SKM-1 treated with dmso at 0.1 percent for 144 hours (cell line): ENCODE measurements around the gene CPXM1.
"Not testable (repeated sequence)": the region's sequence is repeated elsewhere in the genome, so short reads cannot be mapped to it uniquely, and the experiment has no call there.

ENCODE experiments used
- DNase-seq: peaks from one replicate; lab custom pipeline; 2025; ENCODE audit not compliant: unreplicated experiment; lab: John Stamatoyannopoulos, UW

The CPXM1 gene

GRCh38 chr20:2770091-2770490 lies 30.3 kb downstream of the CPXM1 start:
- DNase-seq = not testable (repeated sequence)

- DNase-seq = no peak
These were observed 31.8 kb downstream of the CPXM1 start for GRCh38 chr20:2768632-2769015.

GRCh38 chr20:2767768-2768631 lies 32.4 kb downstream of the CPXM1 start:
- no peak for DNase-seq

- no peak for DNase-seq
These were observed 37.2 kb downstream of the CPXM1 start for GRCh38 chr20:2763186-2763585.

DNA sequence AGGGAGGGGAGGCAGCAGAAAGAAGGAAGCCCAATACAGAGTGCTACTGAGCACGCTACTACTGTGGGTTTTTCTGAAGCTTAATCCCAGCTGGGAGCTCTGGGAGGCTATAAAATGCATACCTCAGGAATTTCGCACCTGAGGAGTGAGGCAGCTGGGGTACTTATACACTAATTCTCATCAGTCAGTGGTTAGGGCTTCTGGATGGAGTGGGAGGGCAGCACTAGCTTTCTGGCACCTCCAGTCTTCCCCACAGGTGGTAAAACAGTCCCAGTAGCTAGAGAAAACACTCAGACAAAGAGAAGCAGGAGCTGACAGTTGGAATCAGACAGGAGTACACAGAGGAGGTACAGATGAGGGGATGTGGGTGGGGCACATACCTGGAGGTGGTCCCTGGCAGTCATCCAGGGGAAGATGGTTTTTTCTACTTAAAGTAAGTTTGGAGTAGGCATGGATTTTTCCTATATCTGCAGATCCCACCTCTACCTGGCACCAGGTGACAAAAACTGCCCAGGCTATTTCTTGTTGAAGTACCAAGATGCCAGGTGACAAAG lies 37.8 kb downstream of the CPXM1 start:
- no peak for DNase-seq

GRCh38 chr20:2761885-2762284 lies 38.5 kb downstream of the CPXM1 start:
- DNase-seq = no peak

GRCh38 chr20:2760952-2761305 lies 39.5 kb downstream of the CPXM1 start:
- DNase-seq = no peak

DNA sequence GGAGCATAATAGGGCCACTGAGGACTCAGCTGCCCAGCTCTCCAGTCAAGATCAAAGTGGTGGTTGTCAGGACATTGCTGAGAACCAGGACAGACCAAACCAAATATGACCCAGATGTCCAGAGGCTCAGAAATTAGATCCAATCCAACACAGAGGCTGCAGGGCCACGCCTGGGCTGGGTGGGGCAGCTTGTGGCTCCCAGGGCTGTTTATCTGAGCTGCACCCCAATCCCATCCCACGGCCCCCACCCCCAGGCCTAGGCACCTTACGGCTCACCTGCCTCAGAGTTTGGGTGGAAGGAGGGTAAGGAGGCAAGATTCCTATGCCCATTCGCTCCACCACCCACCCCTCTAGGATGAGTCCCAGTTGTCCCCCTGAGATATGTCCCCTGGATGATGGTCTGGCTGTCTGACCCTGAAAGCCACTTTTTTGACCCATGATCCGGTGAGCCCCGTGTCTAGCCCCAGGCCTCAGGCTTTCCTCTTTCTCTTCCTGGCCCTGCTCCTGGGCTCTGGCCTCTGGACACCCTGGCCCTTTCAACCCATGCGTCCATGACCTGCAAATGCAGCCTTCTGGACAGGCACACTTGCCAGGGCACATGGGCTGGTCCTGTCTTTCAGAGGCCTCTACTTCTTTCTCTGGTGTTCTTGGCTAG lies 40.0 kb downstream of the CPXM1 start:
- DNase-seq = no peak

DNA sequence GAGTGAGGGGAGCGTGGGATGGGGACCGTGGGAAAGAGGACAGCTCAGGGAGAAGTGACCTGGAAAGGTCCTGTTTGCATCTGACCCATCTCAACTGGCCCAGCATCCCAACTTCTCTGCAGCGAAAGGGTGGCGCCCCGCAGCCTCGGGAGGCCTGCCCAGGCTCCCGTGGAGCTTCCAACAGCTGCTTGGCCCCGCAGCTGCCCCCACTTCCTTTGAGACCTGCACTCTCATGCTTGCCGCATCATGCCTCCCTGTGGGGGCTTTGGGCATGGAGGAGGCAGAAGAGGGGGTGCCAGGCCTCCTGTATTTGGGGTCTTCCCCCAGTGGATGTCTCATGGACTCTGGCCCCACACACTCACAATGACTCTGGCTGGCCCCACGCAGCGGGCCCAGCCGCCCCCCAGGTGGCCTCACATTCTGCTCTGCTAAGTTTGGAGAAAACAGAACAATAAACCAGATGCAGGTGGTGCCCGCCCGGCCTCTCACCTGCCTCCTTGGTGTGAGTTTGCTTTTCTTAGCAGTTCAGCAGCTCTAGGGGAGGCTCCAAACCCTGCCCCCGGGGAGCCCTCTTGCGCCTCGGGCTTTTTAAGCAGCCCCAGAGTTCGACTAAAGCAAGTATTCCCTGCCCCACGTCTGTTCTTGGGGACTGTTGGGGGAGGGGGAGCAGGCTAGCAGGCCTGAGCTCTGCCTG lies 40.7 kb downstream of the CPXM1 start:
- DNase-seq = no peak

GRCh38 chr20:2759143-2759542 lies 41.3 kb downstream of the CPXM1 start:
- DNase-seq = no peak

DNA sequence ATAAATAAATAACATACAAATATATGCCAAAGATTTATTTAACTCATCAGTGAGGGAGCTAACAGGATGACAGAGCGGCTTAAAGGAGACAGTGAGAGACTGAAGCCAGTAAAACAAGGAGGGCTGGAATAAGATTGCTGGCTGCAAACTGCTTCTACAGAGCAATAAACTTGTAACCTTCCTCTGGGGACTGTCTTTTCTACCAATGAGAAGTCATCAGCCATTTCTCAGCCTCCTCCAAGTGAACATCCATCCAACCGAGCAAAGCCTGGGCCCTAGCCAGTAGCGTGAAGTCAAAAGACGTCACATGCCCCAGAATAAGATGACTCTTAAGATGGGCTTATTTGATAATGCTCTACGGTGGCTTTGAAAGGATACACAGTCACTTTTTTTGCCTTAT lies 42.5 kb downstream of the CPXM1 start:
- no peak for DNase-seq

DNA sequence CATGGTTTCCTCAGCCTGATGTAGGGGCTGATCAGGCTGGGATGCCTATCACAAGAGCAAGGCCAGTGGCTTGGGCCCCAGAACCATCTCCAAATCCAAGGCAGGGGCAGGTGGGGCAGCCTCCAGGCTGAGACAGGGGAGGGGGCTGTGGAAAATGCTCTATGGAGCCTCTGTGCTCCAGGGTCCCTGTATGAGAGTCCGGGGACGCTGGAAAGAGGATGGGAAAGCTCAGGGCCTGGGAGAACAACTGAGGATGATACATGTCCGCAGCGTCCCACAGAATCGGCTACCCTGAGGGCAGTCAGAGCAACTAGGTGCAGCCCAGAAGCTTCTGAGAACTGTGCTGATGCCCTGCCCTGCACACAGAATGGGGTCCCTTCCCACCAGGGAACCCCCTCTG lies 43.4 kb downstream of the CPXM1 start:
- DNase-seq = no peak

DNA sequence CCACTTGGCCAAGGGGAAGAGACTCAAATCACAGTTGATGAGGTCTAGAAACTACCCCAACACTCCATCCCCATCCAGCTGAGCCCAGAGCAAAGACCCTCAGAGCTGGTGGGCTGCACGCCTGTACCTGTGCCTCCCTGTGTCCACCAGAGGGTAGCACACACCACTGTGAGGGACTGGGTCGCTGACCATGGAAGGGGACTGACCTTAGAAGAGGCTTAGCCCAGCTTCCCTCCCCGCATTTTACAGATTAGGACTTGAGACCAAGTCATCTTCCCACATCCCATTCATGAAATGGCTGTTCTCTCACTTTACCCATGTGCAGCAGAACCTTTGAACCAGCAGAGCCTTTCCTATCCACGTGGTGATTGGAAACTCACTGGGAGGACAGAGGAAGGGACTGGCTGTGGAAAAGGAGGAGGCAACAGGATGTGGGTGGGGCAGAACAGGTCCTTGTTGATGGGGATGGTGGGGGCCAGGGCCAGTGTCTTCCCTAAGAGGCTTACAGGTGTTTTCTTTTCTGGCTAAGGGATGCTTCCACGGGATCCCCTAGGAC lies 44.3 kb downstream of the CPXM1 start:
- DNase-seq = no peak

GRCh38 chr20:2755451-2756055 lies 44.9 kb downstream of the CPXM1 start:
- no peak for DNase-seq

GRCh38 chr20:2754424-2754823 lies 46.0 kb downstream of the CPXM1 start:
- no peak for DNase-seq

DNA sequence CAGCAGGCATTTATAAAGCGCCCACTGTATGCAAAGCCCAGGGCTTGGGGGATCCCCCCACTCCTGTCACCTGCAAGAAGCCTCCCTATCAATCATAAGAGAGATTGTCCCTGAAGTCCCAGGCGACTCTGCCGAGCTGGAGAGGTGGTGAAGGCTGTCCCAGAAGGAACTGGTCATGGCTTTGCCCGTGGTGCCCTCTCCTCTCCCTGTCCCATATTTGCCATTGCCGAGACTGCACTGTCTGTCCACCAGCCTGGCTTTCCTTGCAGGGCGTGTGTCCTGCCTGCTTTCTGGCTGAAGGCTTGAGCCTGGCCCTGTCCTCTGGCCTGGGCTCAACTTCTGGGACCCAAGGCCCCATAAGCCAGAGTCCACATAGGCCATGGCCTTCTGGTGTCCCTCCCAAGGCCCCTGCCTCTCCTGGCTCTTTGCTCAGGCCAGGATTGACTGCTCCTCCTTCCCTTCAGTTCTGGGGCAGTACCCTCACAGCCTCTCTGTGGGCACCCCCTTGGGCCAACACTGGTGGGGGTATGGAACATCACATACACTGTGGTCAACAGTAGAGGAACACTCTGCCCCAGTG lies 46.9 kb downstream of the CPXM1 start:
- no peak for DNase-seq

DNA sequence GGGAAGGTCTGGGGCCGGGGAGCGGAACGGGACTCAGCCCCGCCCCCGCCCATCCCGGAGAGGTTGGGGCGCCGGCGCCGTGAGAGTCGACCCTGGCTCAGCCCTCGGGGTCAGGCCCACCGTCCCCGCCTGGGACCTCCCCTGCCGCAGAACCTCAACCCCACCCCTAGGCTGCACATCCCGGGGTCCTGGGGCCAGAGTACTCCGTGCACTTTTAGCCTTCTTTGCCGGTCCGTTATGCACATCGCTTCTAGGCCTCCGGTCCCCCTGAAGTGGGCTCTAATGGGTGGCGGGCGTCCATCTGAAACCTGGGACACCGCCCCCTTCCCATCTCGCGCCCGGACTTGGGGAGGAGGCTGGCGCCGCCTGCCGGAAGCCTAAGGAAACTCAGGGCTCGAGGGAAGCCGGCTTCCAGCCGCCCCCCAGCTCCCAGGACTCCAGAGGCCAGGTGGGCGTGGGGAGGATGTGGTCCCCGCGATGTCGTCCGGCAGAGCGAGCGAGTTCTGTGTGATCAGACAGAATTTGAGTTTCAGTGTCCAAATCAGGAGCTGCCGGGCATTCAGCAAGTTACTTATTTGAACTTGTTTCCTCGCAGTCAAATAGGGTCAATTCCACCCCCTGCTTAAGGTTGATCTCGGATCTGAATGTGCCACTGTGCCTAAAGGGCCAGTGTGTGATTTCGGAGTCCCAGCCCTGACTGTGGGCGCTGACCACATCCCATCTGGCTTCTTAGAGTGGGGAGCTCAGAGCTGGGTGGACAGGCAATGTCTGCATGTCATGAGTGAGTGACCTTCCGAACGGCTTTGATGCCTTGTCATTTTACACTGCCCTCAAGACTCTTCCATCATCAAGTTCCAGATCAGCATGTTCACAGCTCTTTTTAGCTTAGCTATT lies 47.6 kb downstream of the CPXM1 start:
- peak; percentile 2 for DNase-seq

DNA sequence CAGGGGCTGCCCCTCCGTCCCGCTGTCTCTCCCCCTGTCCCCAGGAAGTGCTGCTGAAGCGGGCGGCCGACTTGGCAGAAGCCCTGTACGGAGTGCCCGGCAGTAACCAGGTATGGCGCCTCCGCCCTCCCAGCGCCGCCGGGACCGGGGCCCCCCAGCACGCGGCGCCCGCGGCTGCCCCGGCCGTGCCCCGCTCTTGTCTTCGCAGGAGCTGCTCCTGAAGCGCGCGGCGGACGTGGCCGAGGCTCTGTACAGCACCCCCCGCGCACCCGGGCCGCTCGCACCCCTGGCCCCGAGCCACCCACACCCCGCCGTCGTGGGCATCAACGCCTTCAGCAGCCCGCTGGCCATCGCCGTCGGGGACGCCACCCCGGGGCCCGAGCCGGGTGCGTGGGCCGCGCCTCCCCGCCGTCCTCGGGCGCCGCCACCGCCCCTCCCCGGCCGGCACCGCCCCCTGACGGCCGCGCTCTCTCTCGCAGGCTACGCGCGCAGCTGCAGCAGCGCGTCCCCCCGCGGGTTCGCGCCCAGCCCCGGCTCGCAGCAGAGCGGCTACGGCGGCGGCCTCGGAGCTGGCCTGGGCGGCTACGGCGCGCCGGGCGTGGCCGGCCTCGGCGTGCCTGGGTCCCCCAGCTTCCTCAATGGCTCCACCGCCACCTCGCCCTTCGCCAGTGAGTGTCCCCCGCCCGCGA lies 48.4 kb downstream of the CPXM1 start:
- DNase-seq = peak; percentile 7

GRCh38 chr20:2751347-2751877 lies 49.0 kb downstream of the CPXM1 start:
- DNase-seq = no peak
